Right renal cortex interstitium (tissue), 3 donors: ENCODE measurements around the gene DUOX1. TPM values are rescaled to one million over a fixed set of nuclear protein-coding genes. Genes with fewer than 3 reads are reported as not detected.

Experiments
- DNase-seq, 3 donors: peaks; one replicate each; pipeline ENCODE4 v3.0.0-alpha.2; 2013; ENCODE audit warnings: low read depth in 3 of 3, low spot score in 2 of 3
- polyA plus RNA-seq, 3 donors: library from polyadenylated mRNA; unstranded; fragments of 120-200 nt; gene quantifications; one replicate each; pipeline ENCODE4 v1.2.1, GENCODE V29; 2013; ENCODE audit not compliant: insufficient read length in 3 of 3

DUOX1 gene
- polyA plus RNA-seq, 3 donors = 1.7 to 3.1 (median 2.3) TPM

DNA sequence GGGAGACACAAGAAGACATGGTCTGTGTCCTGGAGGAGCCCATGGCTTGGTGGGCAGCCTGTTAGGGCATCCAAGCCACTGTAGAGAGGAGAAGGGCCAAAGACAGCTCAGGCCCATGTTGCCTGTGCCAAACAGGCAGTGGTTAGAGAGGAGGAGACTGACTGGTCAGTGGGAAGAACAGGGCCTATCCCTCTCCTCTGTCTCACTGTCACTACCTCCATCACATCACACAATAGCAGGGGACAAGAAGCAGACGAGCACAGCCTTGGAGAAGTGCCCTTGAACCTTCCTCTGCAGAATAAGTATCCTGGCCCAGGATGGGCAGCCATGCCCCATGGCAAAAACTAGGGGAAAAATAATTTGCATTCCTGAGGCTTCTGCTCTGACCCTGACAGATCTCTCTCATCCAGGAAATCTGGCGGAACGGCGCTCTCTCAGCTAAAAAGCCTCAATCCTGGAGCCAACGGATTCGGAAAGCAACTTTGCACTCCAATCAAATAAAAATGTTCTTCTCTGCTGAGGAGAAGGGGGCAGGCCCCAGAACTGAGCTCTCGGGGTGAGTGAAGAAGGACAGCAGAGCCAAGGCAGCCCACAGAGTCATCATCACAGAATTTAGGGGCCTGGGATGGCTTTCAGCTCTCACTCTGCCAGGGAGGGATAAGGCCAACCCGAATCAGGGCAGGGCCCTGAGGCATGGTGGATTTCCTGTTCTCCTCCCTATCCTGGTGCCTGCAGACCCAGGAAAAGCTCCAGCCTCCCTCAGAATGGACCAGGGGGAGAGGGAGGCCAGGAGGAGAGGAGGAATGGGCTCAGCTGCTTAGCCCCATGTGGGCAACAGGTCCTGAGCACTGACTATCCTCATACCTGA is 56.3 kb downstream of the DUOX1 start:
- DNase-seq = no peak

- no peak for DNase-seq
Observed at GRCh38 chr15:45186771-45187577, 57.2 kb downstream of the DUOX1 start.

GRCh38 chr15:45187578-45187893 is 57.7 kb downstream of the DUOX1 start:
- no peak for DNase-seq

GRCh38 chr15:45187894-45188830 is 58.4 kb downstream of the DUOX1 start, which contains the start of gene SHF:
TSS of gene SHF (minus strand) at chr15:45187966. CDS start at chr15:45187951, 15 bp downstream.
- DNase-seq = no peak

- DNase-seq = no peak
Observed at GRCh38 chr15:45197512-45197911, 67.7 kb downstream of the DUOX1 start.

DNA sequence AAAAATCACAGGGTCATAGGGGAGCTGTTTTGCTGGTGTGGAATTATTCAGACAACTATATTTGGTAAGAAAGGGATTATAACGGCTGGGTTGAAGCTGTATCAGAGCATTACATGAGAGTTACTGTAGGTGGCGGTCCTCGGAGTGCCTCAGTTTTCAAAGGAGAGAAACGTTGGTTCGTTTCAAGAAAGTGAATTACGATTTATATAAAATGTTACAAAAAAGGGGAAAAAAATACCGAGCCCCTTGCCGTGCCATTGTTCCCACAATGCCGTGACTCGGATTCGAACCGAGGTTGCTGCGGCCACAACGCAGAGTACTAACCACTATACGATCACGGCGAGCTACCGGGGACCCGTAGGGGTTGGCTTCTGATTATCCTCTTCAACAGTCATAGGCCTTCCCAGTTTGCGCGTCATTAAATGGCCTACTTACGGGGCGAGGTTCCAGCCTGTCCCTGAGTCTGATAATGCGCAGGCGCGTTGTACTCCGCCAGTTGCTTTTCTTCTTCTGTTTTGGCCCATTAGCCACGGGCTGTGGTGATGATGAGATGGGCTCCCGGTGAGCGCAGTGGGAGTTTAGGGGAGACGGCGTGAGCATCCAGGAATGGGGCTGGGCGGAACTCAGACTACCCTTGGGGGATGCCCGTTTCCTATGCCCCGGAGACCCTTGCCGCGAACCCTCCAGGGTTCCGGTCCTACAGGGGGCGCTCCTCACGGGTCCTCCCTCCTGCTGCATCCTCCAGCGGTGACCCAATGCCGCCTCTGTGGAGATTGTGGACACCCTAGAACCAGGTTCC is 68.7 kb downstream of the DUOX1 start:
- peak; percentile 97 to 100 (median 99) for DNase-seq

DNA sequence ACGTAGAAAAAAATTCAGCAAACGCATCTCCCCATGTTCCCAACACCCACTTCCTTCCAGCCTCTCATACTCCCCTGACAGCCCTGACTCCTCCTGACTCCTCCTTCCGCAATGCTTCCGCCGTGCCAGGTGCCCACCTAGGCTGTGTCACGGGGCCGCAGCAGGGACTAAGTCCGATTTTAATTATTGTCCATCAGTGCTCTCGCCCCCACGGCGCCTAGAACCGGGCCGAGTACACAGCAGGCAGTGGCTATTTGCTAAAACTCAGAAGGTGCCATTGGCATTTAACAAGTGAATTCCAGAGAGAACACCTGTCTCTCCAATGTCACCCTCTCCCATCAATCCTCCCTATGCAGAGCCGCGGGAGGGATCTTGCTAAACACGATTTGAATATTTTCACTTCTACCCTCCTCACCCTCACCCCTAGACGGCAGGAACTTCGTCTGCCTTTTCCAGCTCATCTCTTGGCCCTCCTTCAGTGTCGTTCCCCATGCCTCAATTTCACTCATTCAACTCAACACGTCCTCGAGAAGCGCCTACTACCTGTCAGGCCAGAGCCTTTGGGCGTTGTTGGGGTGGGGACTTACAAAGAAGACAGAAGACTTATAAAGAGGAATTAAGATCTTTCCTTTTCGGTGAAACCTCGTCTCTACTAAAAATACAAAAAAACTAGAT is 69.5 kb downstream of the DUOX1 start:
- DNase-seq = no peak

DNA sequence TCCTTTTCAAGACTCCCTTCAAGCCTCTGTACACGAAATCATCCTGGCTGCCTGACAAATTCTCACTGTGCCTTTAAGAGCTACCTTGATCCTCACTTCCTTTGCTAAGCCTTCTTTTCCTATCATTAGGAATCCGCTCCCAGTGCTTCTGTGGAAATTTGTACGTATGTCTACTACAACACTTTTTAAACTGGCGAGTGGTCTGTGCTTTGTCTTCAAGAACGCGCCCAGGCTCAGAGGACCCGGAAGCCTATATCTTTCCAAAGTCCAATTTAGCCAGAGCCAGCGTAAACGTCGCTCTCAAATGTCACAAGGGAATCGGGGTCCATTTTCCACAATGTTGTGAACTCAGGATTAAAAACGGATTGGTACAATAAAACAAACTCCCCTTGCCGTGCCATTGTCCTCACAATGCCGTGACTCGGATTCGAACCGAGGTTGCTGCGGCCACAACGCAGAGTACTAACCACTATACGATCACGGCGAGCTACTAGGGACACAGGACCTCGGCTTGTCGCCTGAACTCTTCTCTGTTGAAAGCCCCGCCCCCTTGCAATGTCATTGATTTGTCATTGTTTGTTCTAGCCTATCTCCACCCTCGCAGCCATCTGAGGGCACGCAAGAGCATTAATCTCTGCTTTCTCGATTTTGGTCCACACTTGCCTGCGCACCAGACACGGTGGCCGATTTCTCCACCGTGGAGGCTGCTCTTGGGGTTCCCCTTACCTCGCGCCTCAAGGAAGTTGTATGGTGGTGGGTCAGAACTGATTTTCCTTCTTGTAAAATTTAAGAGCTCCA is 70.4 kb downstream of the DUOX1 start:
- DNase-seq = peak; percentile 91 to 96 (median 94)

GRCh38 chr15:45200799-45201556 is 71.2 kb downstream of the DUOX1 start:
- peak in 1 of 3 donors; percentile 81 for DNase-seq

DNA sequence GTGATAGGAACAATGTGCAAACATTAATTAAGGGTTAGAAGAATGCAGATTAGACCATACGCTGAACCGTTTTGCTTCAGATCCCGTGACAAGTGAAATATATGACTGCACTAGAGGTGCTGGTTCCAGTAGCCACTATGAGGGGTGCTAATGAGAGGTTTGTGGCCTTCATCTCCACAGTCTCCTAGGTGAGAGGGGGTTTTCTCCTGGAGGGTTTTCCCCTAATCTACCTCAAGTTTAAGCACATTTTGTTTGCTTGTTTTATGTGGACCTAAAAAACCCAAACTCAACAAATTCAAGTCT is 71.7 kb downstream of the DUOX1 start:
- no peak for DNase-seq

- DNase-seq = no peak
Observed at GRCh38 chr15:45201869-45202268, 72.1 kb downstream of the DUOX1 start.

GRCh38 chr15:45203182-45203581 is 73.4 kb downstream of the DUOX1 start:
- DNase-seq = no peak

GRCh38 chr15:45205192-45205591 is 75.4 kb downstream of the DUOX1 start:
- no peak for DNase-seq

DNA sequence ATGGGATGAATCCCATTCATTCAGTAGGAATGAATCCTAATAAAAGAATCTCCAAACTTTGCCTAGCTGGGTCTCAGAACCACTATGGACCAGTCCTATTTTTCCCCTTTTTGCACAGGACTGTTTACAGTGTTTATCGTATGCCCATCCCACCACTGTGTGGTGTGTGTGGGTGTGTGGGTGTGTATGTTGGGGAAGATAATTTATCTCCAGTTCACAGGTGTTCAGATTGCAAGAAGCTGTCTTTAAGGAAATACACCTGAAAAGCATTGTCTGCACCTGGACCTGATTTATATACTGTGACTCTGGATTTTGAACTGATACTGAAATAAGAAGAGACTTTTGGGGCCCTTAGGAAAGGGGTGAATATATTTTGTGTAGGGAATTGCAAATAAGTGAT is 82.7 kb downstream of the DUOX1 start:
- no peak for DNase-seq
